HG03066 (cell line): ENCODE data around the gene TMTC1.
"Not testable (repeated sequence)": the region's sequence is repeated elsewhere in the genome, so short reads cannot be mapped to it uniquely, and the experiment has no call there.

Source experiments
- ATAC-seq: cut with Tn5 transposase; IDR thresholded peaks from one replicate; pipeline ENCODE4 v1.9.1; 2021; ENCODE audit warnings: low read depth; ENCODE audit not compliant: unreplicated experiment

TMTC1 gene

DNA sequence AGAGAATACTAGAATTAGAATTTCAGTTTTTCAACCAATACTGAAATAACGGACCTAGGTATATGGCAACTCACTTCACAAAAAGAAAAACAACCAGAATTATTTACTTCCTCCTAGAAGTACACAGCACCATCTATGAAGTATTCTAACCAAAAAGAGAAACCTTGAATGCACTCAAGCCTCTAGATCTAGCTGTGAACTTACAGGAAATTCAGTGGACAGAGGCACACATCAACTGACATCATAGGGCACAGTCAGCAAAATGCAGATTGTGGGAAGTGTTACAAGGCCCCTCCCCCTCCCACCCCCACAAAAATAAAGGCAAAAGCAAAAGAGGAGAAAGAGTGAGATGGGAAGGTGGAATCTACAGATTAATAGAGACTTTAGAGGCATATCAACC, 102.4 kb downstream of the TMTC1 start:
- ATAC-seq = no peak

DNA sequence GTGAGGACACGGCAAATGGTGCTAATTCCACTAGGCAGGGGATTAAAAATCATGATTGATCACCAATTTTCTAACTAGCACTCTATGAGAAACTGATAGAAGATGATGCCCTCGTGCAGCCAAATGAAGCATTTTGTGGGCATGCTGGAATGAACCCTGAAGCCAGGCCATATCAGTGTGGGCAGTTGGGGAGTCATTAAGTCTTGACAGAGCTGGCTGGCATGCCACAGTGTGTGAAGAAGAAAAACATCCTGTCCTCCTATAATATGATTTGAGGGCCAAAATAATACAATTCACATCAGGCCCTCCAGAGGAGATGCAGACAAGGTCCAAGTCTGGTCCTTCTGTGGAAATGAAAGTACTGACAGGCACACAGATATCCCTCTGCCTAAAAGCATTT, 107.1 kb downstream of the TMTC1 start:
- ATAC-seq = no peak

DNA sequence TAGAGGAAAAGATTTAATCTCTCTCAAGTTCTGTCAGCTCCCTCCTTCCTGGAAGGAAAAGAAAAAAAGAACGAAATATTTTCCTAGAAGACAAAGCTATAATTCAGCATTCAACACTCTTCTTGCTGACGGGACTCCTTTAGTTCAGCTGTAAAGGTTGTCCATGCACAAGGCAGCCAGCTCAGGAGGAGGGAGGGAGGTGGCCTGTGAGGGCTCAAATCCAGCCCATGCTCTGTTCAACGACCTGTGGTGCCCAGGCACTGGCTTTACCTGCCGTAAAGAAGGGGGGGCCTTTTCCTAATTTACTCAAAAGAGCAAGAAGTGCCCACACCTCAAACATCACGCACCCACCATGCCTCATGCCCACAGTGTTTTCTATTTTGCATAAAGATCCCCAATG, 109.3 kb downstream of the TMTC1 start:
- no peak for ATAC-seq

DNA sequence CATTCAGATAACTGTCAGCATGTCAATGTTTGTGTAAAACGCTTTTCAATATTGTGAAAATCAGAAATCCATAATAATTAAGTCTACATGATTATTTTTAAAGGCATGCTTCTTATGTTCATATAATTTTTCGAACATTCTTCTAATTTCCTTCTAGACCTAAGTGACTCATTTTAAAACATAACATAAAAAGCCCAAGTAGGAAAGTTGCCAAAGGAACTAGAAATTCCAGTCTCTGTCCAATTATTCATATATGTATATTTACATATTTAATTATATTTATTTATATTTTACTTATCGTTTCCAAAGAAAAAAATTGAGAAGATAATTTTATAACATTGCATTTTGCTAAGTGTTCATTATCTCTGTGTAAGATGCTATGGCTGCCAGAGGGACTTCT, 110.4 kb downstream of the TMTC1 start:
- no peak for ATAC-seq

DNA sequence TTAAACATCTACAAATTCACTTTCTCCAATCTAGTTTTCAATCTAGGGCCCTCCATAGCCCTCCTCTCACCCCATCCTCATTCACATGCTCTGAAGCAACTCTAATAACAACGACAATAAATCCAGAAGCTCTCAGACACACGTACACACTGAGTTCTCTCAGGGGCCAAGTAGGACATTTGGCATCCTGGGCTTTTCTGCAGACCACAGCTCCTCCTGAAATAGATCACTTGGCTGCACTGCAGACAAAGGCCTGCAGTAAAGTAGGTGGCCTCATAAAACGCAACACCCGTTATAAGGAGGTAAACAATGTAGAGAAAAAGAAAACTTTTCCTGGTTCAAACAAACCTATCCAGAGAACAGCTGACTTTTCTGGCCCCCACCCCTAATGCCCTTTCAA, 111.2 kb downstream of the TMTC1 start:
- ATAC-seq = no peak

DNA sequence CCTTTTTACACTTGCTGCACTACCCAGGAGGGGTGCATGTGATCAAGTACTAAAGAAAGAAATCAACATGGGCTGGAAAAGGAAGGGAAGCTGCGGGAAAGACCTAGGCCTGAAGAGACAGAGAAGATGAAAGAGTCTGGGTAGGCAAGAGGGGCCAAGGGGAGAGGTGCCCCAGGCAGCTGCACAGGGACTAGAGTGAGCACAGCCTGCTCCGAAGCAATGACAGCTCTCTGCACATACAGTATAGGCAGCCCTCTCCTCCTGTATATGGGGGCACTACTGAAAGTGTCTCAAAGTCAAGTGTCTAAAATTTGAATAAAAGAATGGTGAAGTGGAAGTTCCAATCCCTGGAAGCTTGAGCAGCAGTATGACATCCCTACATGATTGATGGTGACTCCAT, 112.0 kb downstream of the TMTC1 start:
- ATAC-seq = no peak

DNA sequence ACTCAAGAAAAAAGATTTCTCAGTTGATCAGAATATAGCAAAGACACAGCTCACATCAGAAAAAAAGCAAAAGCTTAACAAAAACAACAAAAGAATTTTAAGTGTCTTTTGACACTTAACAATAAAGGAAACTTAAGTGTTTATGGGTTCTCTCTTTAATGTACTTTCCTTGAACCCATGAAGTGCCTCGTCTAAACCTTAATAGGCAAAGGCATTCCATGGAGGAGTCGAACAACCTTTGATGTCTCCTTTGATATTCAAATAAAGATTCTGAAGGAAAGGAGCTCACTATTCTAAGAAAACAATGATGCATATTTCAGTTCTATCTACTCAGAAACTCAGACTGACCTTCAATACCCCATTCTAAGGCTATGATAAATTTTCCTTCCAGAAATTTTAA, 116.7 kb downstream of the TMTC1 start:
- ATAC-seq = no peak

DNA sequence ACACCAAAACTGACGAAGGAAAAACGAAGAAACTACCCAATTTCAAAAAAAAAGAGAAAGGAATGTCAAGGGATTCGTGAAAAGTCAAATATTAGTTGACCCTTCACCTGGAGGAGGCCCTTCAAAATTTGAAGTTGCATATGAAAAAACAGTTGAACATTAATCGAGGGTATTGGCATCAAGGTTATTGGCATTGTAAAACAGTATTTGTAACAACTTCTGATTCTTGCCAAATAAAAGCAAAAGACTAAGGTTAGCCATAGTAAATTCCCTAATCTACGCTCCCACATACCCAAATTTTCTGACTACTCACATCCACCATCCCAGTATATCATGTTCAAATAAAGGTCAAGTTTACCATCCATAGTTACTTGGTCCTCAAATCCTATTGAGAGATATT, 118.6 kb downstream of the TMTC1 start:
- no peak for ATAC-seq

DNA sequence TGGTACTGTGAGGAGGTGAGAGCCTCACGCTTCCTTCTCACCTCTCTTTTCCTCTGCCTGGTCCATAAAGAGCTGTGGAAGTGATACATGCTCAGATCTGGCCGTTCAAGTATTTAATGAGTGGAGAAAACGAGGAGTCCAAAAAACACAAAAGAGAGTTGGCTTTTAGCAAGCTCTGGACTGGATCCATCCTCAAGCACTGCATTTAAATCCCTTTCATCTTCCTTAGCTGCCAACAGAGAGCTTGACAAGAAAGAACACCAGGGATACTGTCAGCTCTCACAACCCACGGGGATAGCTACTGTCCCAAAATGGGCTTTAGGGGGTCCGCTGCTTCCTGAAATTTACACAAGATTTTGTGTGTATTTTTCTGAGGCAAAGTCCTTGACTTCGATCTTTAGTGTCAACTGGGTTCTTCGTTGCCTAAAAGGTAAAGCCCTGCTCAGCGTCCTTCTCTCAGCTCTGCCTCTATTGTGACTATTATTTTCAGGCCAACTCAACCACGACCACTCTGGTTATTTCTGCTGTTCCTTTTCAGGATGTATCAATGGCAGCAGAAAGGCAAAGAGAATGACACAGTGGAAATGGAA, 120.9 kb downstream of the TMTC1 start:
- no peak for ATAC-seq

DNA sequence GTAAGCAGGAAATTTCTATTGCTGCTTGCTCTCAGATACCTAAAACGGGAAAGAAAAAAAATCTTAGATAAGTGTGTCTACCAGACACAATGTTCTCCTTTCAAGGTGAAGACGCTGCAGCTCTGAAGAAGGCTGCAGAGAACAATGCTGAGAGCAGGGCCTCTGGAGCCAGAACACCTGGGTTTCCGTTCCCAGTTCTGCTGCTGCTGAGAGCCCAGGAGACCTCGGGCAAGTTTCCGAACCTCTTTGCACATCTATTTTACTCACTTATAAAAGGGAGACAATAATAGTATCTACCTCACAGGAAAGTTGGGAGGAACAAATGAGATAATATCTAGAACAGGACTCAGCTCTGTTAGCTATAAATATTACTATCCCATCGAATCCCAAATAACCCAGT, 122.9 kb downstream of the TMTC1 start:
- ATAC-seq = no peak

DNA sequence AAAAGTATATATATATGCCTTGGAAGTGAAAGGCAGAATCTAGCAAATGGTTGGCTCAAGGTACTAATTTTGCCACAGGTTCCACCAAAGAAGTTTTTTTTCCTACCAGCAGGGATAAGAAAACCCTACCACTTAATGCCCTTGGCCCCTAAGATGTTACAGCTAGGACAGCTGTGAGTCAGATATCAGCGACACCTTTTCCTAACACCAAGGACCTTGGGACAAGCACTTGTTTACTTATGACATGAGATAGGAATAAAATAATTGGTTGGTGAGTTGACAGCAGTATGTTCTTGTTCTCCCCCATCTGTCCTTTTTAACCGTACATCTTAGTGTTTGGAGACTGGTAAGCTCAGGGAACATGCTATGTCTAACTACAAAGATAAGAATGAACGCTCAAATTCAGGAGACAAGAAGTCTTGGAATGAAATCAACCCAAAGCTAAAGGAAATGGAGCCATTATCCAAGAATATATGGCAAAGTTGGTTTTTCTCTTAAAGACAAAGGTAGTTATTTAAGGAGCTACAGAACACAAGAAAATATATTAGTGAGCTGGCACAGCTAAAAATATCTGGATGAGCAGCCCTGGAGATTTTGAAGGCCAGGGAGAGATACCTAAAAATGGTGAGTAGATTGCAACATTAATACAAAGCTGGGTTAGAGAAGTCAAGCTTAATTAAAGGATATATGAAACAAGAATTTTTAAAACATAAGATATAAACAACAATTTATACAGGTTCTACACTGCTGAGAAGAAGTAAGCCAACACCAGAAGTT, 126.8 kb downstream of the TMTC1 start:
- no peak for ATAC-seq

DNA sequence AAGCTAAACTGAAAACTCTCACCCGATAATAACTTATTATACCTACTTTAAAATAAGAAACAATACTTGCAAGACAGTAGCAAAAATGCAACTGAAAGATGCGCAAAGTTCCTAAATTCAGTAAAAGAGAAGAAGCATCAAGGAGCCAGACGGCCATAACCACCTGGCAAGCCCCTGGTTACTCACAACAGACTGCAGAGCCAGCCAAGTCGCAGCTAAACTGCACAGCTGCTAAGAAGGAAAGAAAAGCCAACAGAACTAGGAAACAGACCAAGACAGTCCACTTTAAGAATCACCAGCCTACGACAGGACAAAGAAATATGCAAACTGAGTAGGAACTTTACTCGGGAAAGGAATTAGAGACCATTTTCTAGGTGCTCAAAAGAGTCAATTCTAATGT, 127.9 kb downstream of the TMTC1 start:
- ATAC-seq = no peak

DNA sequence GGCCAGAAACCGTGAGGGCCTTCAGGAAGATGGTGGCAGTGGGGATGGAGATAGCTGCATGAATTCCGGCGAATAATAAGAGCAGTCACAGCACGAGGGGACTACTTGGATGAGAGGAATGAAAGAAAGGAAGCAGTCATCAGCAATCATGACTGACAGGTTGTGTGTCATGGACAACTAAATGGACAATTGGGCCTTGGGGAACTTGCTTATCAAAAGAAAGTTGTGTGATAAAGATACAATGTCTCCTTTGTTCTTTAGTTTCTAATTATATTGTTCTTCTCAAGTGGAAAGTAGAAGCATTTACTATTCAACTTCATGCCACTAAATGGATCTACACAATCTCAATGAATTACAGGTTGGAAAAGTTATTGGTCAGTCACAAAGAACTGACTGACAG, 130.5 kb downstream of the TMTC1 start:
- no peak for ATAC-seq

DNA sequence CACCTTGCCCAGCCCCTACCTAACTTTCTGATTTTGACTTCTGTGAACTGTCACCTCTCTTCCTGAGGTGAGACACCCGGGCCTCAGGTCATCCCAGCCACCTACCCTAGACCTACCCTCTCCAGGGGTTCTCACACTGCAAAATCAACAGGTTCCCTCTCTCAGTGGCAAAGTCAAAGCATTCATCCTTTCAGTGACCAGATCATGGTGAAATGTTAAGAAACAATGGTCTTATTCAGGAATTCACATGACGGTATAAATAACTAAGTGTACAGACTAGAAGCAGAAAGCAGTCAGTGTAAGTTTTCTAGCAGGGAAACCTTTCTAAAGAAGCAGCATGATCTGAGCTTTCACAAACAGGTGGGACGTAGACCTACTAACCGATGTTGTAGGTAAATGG, 133.4 kb downstream of the TMTC1 start:
- no peak for ATAC-seq

DNA sequence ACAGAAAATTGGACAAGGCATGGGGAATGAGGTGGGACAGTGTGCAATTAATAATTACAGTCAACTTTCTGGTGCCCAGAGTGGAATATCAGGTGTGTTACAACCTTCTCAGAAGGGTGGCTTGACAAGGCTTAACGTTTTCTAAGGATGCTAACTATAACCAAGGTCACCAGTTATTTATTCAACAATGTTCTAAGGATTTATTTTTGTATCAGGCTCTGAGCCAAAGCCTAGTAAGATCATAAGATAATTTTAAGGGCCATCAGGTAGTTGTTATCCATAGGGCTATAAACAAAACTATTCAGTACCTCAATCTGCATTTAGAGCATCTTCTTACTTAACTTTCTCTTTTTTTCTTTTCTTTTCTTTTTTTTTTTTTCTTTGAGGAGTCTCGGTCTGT, 134.0 kb downstream of the TMTC1 start:
- no peak for ATAC-seq

DNA sequence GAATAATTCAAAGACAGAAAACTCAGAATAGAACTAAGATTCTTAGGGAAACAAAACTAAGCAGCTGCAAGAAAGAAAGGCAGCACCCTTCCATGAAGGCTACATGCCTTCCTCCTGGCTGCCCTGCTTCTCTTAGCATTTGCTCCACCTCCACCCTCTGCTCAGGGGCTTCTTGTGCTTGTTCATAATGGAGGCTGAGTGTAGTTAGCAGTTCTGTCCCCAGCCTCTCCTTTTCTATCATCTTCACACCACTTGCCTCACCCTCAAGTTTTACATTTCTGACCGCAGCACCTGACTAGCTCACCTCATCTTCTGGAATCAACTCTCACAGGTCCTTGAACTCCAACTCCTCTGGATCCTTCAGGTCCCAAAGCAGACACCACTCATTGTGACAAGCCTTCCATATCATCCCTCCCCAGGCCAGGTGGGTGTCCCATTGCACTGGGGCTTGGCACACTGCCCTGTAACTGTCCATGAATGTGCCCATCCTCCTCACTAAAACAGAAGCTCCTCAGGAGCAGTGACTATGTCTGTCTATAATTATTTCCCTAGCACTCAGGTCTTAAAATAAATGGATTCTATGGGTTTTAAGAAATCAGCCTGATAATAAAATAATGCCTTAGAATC, 139.1 kb downstream of the TMTC1 start:
- no peak for ATAC-seq

DNA sequence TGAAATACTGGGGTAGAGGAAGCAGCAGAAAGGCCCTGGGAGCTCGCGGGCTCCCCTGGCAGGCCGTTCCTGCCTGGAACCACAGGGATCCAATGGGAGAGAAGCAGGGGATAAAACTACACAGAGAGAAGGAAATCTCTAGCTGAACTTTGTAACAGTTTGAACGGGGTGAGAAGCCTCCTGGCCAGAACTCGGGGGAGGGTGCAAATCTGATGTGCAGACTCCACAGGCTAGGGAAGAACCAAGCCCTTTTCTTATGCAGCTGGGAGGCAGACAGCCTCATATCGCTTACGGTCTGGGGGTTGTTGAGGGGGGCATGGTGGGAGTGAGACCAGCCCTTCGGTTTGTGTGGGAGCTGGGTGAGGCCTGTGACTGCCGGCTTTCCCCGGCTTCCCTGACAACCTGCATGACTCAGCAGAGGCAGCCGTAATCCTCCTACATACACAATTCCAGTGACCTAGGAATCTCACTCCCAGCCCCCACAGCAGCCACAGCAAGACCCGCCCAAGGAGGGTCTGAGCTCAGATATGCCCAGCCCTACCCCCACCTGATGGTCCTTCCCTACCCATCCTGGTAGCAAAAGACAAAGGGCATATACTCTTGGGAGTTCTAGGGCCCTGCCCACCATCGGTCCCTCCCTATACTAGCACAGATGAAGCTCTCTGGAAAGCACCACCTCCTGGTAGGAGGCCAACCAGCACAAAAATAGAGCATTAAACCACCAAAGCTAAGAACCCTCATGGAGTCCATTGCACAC, 143.0 kb downstream of the TMTC1 start:
- no peak for ATAC-seq

DNA sequence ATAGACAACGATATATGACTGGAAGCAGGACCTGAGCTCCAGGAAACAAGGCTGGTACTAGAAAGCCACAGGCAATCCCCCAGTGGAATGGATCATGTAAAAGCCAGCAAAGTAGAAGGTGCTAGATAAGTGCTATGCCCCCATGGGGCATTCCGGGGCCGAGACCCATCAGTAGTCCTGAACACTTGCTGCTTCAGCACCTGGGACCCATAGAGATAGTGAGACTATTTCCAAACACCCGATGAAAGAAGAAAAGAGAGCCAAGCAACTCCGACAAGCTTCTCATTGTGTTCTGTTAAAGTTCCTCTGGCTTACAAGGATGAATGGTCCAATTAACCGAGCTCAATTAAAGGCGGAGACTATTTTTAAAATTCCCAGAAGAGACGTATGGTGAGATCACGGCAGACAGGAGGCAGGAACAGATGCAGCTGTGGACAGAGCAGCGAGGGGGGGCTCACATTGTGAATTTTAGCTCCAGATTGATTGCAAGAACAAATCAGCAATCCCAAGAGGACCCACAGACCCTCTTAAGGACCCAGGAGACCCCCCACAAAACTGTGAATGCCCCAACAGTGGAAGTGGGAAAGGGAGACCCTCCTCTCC, 143.7 kb downstream of the TMTC1 start:
- no peak for ATAC-seq

DNA sequence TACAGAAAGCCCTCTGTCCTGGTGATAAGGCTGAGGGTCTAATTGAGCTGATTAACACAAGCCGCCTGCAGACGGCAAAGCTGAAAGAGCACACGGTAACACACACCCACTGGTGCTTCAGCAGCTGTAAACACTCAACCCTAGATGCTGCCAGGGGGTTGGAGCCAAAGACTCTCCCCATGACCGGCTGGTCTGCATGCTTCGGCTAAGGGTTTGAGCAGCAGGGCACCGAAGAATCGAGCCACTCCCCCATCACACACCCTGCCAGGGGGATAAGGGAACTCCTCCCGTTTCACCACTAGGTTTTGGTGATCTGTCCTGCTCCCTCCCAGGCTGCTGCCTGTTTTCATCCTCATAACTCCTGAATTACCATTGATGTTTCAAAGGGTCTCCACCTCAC, 145.2 kb downstream of the TMTC1 start:
- ATAC-seq = no peak

DNA sequence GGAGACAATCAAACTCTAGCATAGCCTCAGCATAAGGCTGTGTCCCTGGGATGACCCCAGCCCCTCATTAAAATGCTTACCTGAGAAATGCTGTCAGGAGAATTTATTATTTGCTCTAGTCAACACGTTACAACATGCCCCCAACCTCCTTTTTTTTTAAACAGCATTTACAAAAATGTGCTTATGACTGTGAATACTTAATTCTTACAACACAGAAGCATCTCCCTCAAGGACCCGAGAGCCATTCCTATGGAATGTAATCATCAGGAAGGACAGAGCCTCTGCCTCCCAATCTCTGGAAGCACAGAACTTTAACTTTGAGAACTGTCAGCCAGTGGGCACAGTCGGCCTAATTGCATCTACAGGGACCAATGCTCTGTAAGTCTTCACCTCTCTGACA, 149.7 kb downstream of the TMTC1 start:
- no peak for ATAC-seq

DNA sequence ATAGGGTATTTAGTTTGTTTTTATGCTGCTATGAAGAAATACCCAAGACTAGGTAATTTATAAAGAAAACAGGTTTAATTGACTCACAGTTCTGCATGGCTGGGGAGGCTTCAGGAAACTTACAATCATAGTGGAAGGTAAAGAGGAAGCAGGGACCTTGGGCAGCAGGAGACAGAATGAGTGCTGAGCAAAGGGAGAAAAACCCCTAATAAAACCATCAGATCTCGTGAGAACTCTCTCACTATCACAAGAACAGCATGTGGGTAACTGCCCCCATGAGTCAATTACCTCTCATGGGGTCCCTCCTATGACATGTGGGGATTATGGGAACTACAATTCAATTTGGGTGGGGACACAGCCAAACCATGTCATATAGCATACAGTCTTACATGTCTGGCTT, 153.6 kb downstream of the TMTC1 start:
- ATAC-seq = not testable (repeated sequence)
